A549 (cell line): ENCODE measurements around the gene POMGNT2. TPM values are rescaled to one million over a fixed set of nuclear protein-coding genes. Genes with fewer than 3 reads are reported as not detected.

Experiments
- ATAC-seq, 2 experiments: fragments of 200-7000 bp in 1 of 2; fragments of >200 bp in 1 of 2; cut with Nextera tagmentation in 1 of 2; cut with Tn5 transposase in 1 of 2; 3 replicates each; pipeline versions ENCODE4 v1.8.0 to v1.9.1; 2018 to 2020; ENCODE audit warnings: mild to moderate bottlenecking in 1 of 2, moderate library complexity in 1 of 2
- CTCF ChIA-PET: fragments of 300-600 bp; sonication (Branson Sonifier 250); formaldehyde crosslinking; extraction: SDS; loops from one replicate; lab custom pipeline; 2021; ENCODE audit warnings: antibody characterized with exemption, inconsistent platforms; lab: Yijun Ruan, JAX
- POLR2A ChIA-PET: fragments of 350-600 bp; formaldehyde crosslinking; extraction: SDS; loops from one replicate; lab custom pipeline; 2021; ENCODE audit warnings: antibody characterized with exemption, inconsistent platforms; lab: Yijun Ruan, JAX
- DNase-seq, 2 experiments: peaks; one replicate each; pipeline versions ENCODE4 v3.0.0 to v3.0.0-alpha.2; 2011 to 2016; ENCODE audit warnings: low read depth in 1 of 2, low spot score in 1 of 2
- FAIRE-seq: peaks from 2 replicates; lab custom pipeline; 2011; peaks lifted over from hg19 to GRCh38; lab: Jason Lieb, UNC
- H3K27ac ChIP-seq, 2 experiments: fragments of >200 bp; sonication (Bioruptor Twin); formaldehyde crosslinking; 3 replicates each; pipeline ENCODE4 v1.5.1; 2016 to 2017
- H3K4me1 ChIP-seq: fragments of >200 bp; sonication (Bioruptor Twin); formaldehyde crosslinking; 3 replicates; pipeline ENCODE4 v1.6.1; 2016
- H3K4me2 ChIP-seq: fragments of >200 bp; sonication (Bioruptor Twin); formaldehyde crosslinking; 3 replicates; pipeline ENCODE4 v1.6.1; 2016
- H3K4me3 ChIP-seq: fragments of >200 bp; sonication (Bioruptor Twin); formaldehyde crosslinking; 3 replicates; pipeline ENCODE4 v1.5.1; 2016
- H3K9me3 ChIP-seq: fragments of >200 bp; sonication (Bioruptor Twin); formaldehyde crosslinking; 3 replicates; pipeline ENCODE4 v1.6.1; 2016
- BHLHE40 ChIP-seq: IDR thresholded peaks from 2 replicates; pipeline ENCODE4 v1.6.1; 2012; ENCODE audit warnings: low read depth, low read length, inconsistent platforms
- CTCF ChIP-seq: fragments of >200 bp; sonication (Bioruptor Twin); formaldehyde crosslinking; IDR thresholded peaks from 3 replicates; pipeline ENCODE4 v1.5.1; 2016
- FOSB ChIP-seq: fragments of 250-450 bp; sonication (Bioruptor Pico); IDR thresholded peaks from 2 replicates; pipeline ENCODE4 v1.5.0; 2020; ENCODE audit warnings: mild to moderate bottlenecking, moderate library complexity
- FOSL2 ChIP-seq, 2 experiments: fragments of 450-650 bp in 1 of 2; fragments of >200 bp in 1 of 2; sonication (Bioruptor Twin) in 1 of 2; formaldehyde crosslinking; IDR thresholded peaks; 2 replicates each; pipeline versions ENCODE4 v1.5.0 to v1.6.1; 2016 to 2020; ENCODE audit warnings: mild to moderate bottlenecking in 1 of 2, moderate library complexity in 1 of 2
- GATA3 ChIP-seq: IDR thresholded peaks from 2 replicates; pipeline ENCODE4 v1.6.1; 2012; ENCODE audit warnings: borderline replicate concordance
- HOXA7 ChIP-seq: fragments of 250-450 bp; sonication (Bioruptor Pico); IDR thresholded peaks from 2 replicates; pipeline ENCODE4 v1.5.0; 2020; ENCODE audit warnings: mild to moderate bottlenecking, moderate library complexity
- HOXB5 ChIP-seq: fragments of 250-450 bp; sonication (Bioruptor Pico); IDR thresholded peaks from 2 replicates; pipeline ENCODE4 v1.5.0; 2020; ENCODE audit warnings: mild to moderate bottlenecking, moderate library complexity
- JUN ChIP-seq, 2 experiments: fragments of >200 bp; sonication (Bioruptor Twin); formaldehyde crosslinking; IDR thresholded peaks; 2 replicates in 1 of 2; 3 replicates in 1 of 2; pipeline ENCODE4 v1.6.1; 2016 to 2017
- KDM5A ChIP-seq: fragments of 200-600 bp; sonication (generic); IDR thresholded peaks from 2 replicates; pipeline ENCODE4 v1.6.1; 2016; ENCODE audit warnings: antibody characterized with exemption, mild to moderate bottlenecking
- MAFK ChIP-seq: fragments of 450-650 bp; IDR thresholded peaks from 2 replicates; pipeline ENCODE4 v1.6.1; 2014; ENCODE audit not compliant: partially characterized antibody
- MAX ChIP-seq: IDR thresholded peaks from 2 replicates; pipeline ENCODE4 v1.6.1; 2012
- NR3C1 ChIP-seq: fragments of >200 bp; sonication (Bioruptor Twin); formaldehyde crosslinking; IDR thresholded peaks from 3 replicates; pipeline ENCODE4 v1.6.1; 2017
- RAD21 ChIP-seq, 2 experiments: fragments of >200 bp in 1 of 2; sonication (Bioruptor Twin) in 1 of 2; formaldehyde crosslinking in 1 of 2; IDR thresholded peaks in 1 of 2; conservative IDR thresholded peaks in 1 of 2; 2 replicates in 1 of 2; 3 replicates in 1 of 2; pipeline ENCODE4 v1.6.1; 2012 to 2018; ENCODE audit warnings: inconsistent platforms in 1 of 2
- RARB ChIP-seq: fragments of 250-450 bp; sonication (Bioruptor Pico); IDR thresholded peaks from 2 replicates; pipeline ENCODE4 v1.8.0; 2021; ENCODE audit warnings: mild to moderate bottlenecking, moderate library complexity
- REST ChIP-seq: fragments of 200-600 bp; sonication (generic); IDR thresholded peaks from 2 replicates; pipeline ENCODE4 v1.6.1; 2016; ENCODE audit warnings: antibody characterized with exemption, mild to moderate bottlenecking, moderate library complexity
- SREBF2 ChIP-seq: fragments of 450-650 bp; IDR thresholded peaks from 2 replicates; pipeline ENCODE4 v1.6.1; 2014; ENCODE audit warnings: mild to moderate bottlenecking, moderate library complexity
- TFCP2L1 ChIP-seq: fragments of 250-450 bp; sonication (Bioruptor Pico); IDR thresholded peaks from 2 replicates; pipeline ENCODE4 v1.5.0; 2021; ENCODE audit warnings: mild to moderate bottlenecking
- USF2 ChIP-seq: fragments of 450-650 bp; IDR thresholded peaks from 2 replicates; pipeline ENCODE4 v1.6.1; 2014; ENCODE audit warnings: antibody characterized with exemption
- WGBS: methylation state at CpG from one replicate; pipeline ENCODE4 v1.1.6; 2017; ENCODE audit errors: missing lambda C conversion rate; 5-methylcytosine and 5-hydroxymethylcytosine counted together
- polyA plus RNA-seq, 4 experiments: library from polyadenylated mRNA; depleted of rRNA in 3 of 4; stranded (reverse); fragments of >200 nt; fragmentation: RNase III in 1 of 4; extraction: RNeasy Plus Mini Kit Qiagen cat#74134 plus additional on column Dnase treatment in 1 of 4; gene quantifications; 2 replicates in 3 of 4; 3 replicates in 1 of 4; pipeline ENCODE4 v1.2.3, GENCODE V29; 2011 to 2017
- TF ChIP-seq, protein P1 (sequence below): IDR thresholded peaks from 2 replicates; pipeline ENCODE4 v1.6.1; 2012
- TF ChIP-seq, protein P2 (sequence below): IDR thresholded peaks from 2 replicates; pipeline ENCODE4 v1.6.1; 2012; ENCODE audit warnings: low read depth, borderline replicate concordance
- TF ChIP-seq, protein P3 (sequence below): fragments of 250-450 bp; sonication (Bioruptor Pico); IDR thresholded peaks from 2 replicates; pipeline ENCODE4 v1.5.0; 2021; ENCODE audit warnings: mild to moderate bottlenecking, moderate library complexity, borderline replicate concordance

The POMGNT2 gene
- polyA plus RNA-seq, 2 of the 4 experiments (the other 2 are of a cell fraction), result 7.9 to 9.6 TPM

DNA sequence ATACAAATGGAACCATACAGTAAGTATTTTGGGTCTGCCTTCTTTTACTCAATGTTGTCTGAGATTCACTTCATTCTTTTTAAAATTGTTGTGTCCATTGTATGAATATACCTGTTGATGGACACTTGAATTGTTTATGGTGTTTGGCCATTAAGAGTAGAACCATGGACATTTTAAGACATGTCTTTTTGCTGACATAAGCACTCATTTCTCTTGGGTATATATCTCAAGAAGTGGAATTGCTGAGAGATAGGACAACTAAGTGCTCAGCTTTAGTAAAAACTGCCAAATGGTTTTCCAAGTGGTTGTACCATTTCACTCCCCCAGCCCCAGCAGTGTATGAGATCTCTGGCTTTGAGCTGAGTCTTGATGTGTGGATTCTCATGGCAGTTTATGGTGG, 28.2 kb downstream of the POMGNT2 start:
- no peaks in the 10 kb centered on the region for H3K9me3 ChIP-seq
- no peak for DNase-seq
- CTCF ChIA-PET, result interaction anchor here (0.6 kb wide), 1 partner anchor 155 kb away, joined by 3 read pairs; no protein-coding TSS in a partner anchor
- no peak overlapping the region for H3K4me3 ChIP-seq
- no peak overlapping the region for H3K4me2 ChIP-seq
- H3K4me1 ChIP-seq, result no peaks in the 10 kb centered on the region
- FAIRE-seq, result no peak
- H3K27ac ChIP-seq, result no peak overlapping the region
- no peak for TF ChIP-seq MAX
- TF ChIP-seq, protein P1, sequence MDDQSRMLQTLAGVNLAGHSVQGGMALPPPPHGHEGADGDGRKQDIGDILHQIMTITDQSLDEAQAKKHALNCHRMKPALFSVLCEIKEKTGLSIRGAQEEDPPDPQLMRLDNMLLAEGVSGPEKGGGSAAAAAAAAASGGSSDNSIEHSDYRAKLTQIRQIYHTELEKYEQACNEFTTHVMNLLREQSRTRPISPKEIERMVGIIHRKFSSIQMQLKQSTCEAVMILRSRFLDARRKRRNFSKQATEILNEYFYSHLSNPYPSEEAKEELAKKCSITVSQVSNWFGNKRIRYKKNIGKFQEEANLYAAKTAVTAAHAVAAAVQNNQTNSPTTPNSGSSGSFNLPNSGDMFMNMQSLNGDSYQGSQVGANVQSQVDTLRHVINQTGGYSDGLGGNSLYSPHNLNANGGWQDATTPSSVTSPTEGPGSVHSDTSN, result no peak
- TF ChIP-seq MAFK, result peak; percentile 78
- no peak for TF ChIP-seq CTCF
- TF ChIP-seq BHLHE40, result no peak
- TF ChIP-seq, all 56 proteins: peak for 1
- POLR2A ChIA-PET, result no interaction called here
- ATAC-seq, result no peak

GRCh38 chr3:43077261-43077660, 28.6 kb downstream of the POMGNT2 start:
- H3K4me1 ChIP-seq, result no peaks in the 10 kb centered on the region
- DNase-seq (no peak), FAIRE-seq (no peak), ATAC-seq (no peak)
- H3K27ac ChIP-seq, result no peak overlapping the region
- no peaks in the 10 kb centered on the region for H3K9me3 ChIP-seq
- ChIA-PET POLR2A (no interaction called here), CTCF (interaction anchor here (0.6 kb wide), 1 partner anchor 155 kb away, joined by 3 read pairs; no protein-coding TSS in a partner anchor)
- H3K4me3 ChIP-seq, result no peak overlapping the region
- 88% methylated on average over 6 of the region's 6 CpGs for WGBS
- no peak overlapping the region for H3K4me2 ChIP-seq
- no peak for TF ChIP-seq HOXB5 (CRISPR knock-in tag)
- no peak for TF ChIP-seq USF2
- no peak for TF ChIP-seq FOSL2 (IDR thresholded peaks at IDR 0.05)
- no peak for TF ChIP-seq FOSL2 (CRISPR knock-in tag; IDR thresholded peaks at IDR 0.05)
- no peak for TF ChIP-seq MAX
- TF ChIP-seq RAD21 (conservative IDR thresholded peaks at IDR 0.05 in 1 of 2, IDR thresholded peaks at IDR 0.05 in 1 of 2), result no peak
- TF ChIP-seq, protein P2, sequence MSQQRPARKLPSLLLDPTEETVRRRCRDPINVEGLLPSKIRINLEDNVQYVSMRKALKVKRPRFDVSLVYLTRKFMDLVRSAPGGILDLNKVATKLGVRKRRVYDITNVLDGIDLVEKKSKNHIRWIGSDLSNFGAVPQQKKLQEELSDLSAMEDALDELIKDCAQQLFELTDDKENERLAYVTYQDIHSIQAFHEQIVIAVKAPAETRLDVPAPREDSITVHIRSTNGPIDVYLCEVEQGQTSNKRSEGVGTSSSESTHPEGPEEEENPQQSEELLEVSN, result no peak
- TF ChIP-seq REST, result no peak
- no peak for TF ChIP-seq KDM5A
- no peak for TF ChIP-seq GATA3
- TF ChIP-seq SREBF2, result no peak
- TF ChIP-seq, protein P3, sequence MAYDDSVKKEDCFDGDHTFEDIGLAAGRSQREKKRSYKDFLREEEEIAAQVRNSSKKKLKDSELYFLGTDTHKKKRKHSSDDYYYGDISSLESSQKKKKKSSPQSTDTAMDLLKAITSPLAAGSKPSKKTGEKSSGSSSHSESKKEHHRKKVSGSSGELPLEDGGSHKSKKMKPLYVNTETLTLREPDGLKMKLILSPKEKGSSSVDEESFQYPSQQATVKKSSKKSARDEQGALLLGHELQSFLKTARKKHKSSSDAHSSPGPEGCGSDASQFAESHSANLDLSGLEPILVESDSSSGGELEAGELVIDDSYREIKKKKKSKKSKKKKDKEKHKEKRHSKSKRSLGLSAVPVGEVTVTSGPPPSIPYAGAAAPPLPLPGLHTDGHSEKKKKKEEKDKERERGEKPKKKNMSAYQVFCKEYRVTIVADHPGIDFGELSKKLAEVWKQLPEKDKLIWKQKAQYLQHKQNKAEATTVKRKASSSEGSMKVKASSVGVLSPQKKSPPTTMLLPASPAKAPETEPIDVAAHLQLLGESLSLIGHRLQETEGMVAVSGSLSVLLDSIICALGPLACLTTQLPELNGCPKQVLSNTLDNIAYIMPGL (CRISPR knock-in tag), result no peak
- no peak for TF ChIP-seq HOXA7 (CRISPR knock-in tag)
- TF ChIP-seq FOSB, result no peak
- no peak for TF ChIP-seq TFCP2L1 (CRISPR knock-in tag)
- no peak for TF ChIP-seq JUN (IDR thresholded peaks at IDR 0.05)
- no peak for TF ChIP-seq NR3C1
- no peak for TF ChIP-seq RARB (CRISPR knock-in tag)
